Neuron (in vitro differentiated cells): Measurements from ENCODE around the gene NECAB2.

Experiments
- H2AFZ ChIP-seq: one replicate; pipeline ENCODE4 v1.6.1; 2013; ENCODE audit warnings: low read depth, mild to moderate bottlenecking, inconsistent platforms, low read length, moderate library complexity
- H3K27me3 ChIP-seq: one replicate; pipeline ENCODE4 v1.6.1; 2013; ENCODE audit warnings: low read length; ENCODE audit not compliant: insufficient read depth
- H3K36me3 ChIP-seq: one replicate; pipeline ENCODE4 v1.6.1; 2013; ENCODE audit warnings: low read length; ENCODE audit not compliant: insufficient read depth
- H3K4me1 ChIP-seq: one replicate; pipeline ENCODE4 v1.6.1; 2013; ENCODE audit warnings: low read length; ENCODE audit not compliant: insufficient read depth
- H3K4me3 ChIP-seq: 2 replicates; pipeline ENCODE4 v1.5.1; 2013; ENCODE audit warnings: mild to moderate bottlenecking, low read length, moderate library complexity
- H3K9me3 ChIP-seq: one replicate; pipeline ENCODE4 v1.6.1; 2013; ENCODE audit warnings: low read length

The NECAB2 gene

DNA sequence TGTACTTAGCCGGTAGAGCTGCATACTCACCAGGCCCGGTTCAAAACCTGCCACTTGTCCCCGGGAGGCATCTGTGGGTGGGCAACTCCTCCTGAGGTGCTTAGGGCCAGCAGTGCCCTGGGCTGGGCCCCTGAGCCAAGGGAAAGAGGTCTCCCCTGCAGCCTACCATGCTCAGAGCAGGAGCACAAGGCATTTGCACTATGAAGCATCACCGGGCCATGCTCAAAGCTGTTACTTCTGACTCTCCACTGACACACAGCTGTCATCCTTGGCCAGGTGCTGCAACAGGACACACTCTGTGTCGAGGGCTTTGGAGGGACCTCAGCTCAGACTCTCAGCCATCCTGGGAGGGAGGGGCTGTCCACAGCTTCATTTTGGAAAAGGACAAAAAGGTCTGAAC, 37.3 kb downstream of the NECAB2 start:
- Histone ChIP-seq H2AFZ (no peak overlapping the region), H3K27me3 (no peaks in the 10 kb centered on the region), H3K36me3 (no peaks in the 10 kb centered on the region), H3K4me1 (peaks cover 2% of the 10 kb centered on the region), H3K9me3 (no peaks in the 10 kb centered on the region), H3K4me3 (no peak overlapping the region)

- H3K27me3 ChIP-seq, result no peaks in the 10 kb centered on the region
Measured at GRCh38 chr16:84007520-84007919, 39.5 kb downstream of the NECAB2 start.

GRCh38 chr16:84007965-84008364, 39.9 kb downstream of the NECAB2 start:
- H3K27me3 ChIP-seq, result no peaks in the 10 kb centered on the region
- no peaks in the 10 kb centered on the region for H3K4me1 ChIP-seq
- H2AFZ ChIP-seq, result no peak overlapping the region
- H3K9me3 ChIP-seq, result no peaks in the 10 kb centered on the region
- H3K36me3 ChIP-seq, result no peaks in the 10 kb centered on the region
- no peak overlapping the region for H3K4me3 ChIP-seq

More at GRCh38 chr16:84007520-84007919, 39.5 kb downstream of the NECAB2 start:
- Histone ChIP-seq H3K4me3 (no peak overlapping the region), H2AFZ (no peak overlapping the region), H3K4me1 (no peaks in the 10 kb centered on the region), H3K36me3 (no peaks in the 10 kb centered on the region), H3K9me3 (no peaks in the 10 kb centered on the region)

GRCh38 chr16:84009282-84009681, 41.2 kb downstream of the NECAB2 start:
- no peaks in the 10 kb centered on the region for H3K27me3 ChIP-seq
- no peaks in the 10 kb centered on the region for H3K4me1 ChIP-seq
- no peaks in the 10 kb centered on the region for H3K9me3 ChIP-seq
- no peak overlapping the region for H3K4me3 ChIP-seq
- H2AFZ ChIP-seq, result no peak overlapping the region
- H3K36me3 ChIP-seq, result no peaks in the 10 kb centered on the region

GRCh38 chr16:84013787-84014569, 45.9 kb downstream of the NECAB2 start:
- Histone ChIP-seq H3K9me3 (peaks cover under 1% of the 10 kb centered on the region), H3K36me3 (no peaks in the 10 kb centered on the region), H3K27me3 (no peaks in the 10 kb centered on the region), H3K4me1 (no peaks in the 10 kb centered on the region), H2AFZ (no peak overlapping the region), H3K4me3 (no peak overlapping the region)

DNA sequence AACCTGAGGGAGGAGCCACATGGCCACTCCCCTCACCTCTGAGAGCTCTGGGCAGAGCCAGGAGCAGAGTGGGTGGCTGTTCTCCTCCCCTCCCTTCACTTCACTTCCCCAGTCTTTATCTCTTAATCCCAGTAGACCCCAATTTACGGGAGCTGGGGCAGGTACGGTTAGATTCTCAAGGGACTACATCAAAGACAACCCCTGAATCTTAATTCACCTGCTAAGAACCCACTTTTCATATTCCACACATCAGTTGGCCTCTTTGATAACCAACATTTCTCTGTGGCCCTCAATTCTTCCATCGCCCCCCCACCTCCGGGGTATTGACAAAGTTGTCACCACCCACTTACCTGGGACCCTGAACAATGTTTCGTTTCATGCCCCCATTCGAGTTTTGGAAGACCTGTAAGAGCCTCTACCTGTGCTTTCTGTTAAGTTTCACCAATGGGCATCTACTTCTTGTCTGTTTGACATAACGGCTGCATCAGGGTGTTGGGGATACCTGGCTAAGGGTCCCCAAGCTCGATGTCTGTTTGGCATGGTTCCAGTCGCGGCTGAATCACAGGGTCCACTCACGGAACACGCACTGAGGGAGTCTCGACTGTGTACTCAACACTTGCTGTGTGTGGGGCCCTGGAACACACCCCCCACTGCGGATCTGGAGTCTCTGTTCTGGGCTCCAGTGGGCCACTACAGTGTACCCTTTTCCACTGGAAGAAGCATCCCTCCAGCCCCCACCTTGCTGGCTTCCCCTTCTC, 46.7 kb downstream of the NECAB2 start:
- H3K4me3 ChIP-seq, result no peak overlapping the region
- H3K4me1 ChIP-seq, result no peaks in the 10 kb centered on the region
- no peaks in the 10 kb centered on the region for H3K36me3 ChIP-seq
- no peaks in the 10 kb centered on the region for H3K27me3 ChIP-seq
- H3K9me3 ChIP-seq, result peaks cover 3% of the 10 kb centered on the region
- no peak overlapping the region for H2AFZ ChIP-seq

- Histone ChIP-seq H3K27me3 (no peaks in the 10 kb centered on the region), H3K4me1 (no peaks in the 10 kb centered on the region), H2AFZ (no peak overlapping the region), H3K9me3 (peaks cover 7% of the 10 kb centered on the region), H3K36me3 (no peaks in the 10 kb centered on the region), H3K4me3 (no peak overlapping the region)
Measured at GRCh38 chr16:84015399-84015798, 47.4 kb downstream of the NECAB2 start.

DNA sequence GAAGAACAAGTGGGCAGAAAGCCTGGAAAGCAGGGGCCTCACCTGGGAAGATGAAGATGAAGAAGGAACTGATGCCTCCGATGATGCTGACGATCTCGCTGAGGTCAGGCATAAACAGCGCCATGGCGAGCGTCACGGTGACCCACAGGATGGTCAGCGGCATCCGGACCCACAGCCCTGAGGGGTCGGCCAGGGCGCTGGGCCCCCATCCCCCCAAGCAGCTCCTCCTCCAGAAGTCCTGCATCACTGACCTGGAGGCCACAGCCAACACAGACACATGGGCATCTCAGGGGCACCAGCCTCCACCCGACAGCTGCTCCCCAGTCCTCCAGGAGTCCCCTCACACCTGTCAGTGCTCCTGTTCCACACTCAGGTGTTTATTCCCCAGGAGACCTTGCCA, 48.4 kb downstream of the NECAB2 start:
- H3K27me3 ChIP-seq, result no peaks in the 10 kb centered on the region
- H3K36me3 ChIP-seq, result no peaks in the 10 kb centered on the region
- no peak overlapping the region for H3K4me3 ChIP-seq
- no peak overlapping the region for H2AFZ ChIP-seq
- no peaks in the 10 kb centered on the region for H3K4me1 ChIP-seq
- peaks cover 12% of the 10 kb centered on the region for H3K9me3 ChIP-seq

GRCh38 chr16:84018710-84019109, 50.7 kb downstream of the NECAB2 start:
- H3K4me3 ChIP-seq, result no peak overlapping the region
- peaks cover 17% of the 10 kb centered on the region for H3K9me3 ChIP-seq
- no peaks in the 10 kb centered on the region for H3K27me3 ChIP-seq
- H3K4me1 ChIP-seq, result peaks cover 6% of the 10 kb centered on the region
- H2AFZ ChIP-seq, result no peak overlapping the region
- H3K36me3 ChIP-seq, result no peaks in the 10 kb centered on the region

DNA sequence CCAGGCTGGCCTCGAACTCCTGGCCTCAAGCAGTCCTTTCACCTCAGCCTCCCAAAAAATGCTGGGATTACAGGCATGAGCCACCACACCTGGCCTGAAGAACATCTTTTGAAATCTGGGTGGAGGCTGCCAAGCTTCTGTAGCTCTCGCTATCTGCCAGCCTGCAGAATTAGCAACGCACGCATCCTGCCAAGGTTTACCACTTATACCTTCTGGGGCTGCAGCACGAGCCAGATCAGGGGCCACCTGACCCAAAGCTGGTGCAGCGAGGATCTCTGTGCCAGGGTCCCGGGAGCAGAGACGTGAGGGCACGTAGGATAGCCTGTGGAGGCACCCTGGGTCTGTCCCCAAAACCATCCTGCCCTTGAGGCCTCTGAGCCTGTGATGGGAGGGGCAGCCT, 52.3 kb downstream of the NECAB2 start:
- Histone ChIP-seq H3K27me3 (no peaks in the 10 kb centered on the region), H3K4me3 (no peak overlapping the region), H3K9me3 (peaks cover 17% of the 10 kb centered on the region), H3K36me3 (no peaks in the 10 kb centered on the region), H2AFZ (no peak overlapping the region), H3K4me1 (peaks cover 6% of the 10 kb centered on the region)

DNA sequence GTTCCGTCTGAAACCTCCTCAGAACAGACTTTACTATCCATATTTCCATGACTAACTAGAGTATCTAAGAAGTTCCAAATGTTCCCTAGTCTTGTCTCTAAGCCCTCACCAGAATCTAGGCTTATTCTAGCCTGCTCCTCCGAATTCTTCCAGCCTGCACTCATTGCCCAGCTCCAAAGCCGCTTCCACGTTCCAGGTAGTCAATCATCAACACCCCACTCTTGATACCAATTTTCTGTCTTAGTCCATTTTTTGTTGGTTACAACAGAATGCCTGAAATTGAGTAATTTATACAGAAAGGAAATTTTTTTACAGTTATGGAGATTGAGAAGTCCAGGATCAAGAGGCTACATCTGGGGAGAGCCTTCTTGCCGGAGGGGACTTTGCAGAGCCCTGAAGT, 53.4 kb downstream of the NECAB2 start:
- peaks cover 7% of the 10 kb centered on the region for H3K4me1 ChIP-seq
- H3K27me3 ChIP-seq, result no peaks in the 10 kb centered on the region
- H3K36me3 ChIP-seq, result no peaks in the 10 kb centered on the region
- no peak overlapping the region for H3K4me3 ChIP-seq
- peaks cover 17% of the 10 kb centered on the region for H3K9me3 ChIP-seq
- no peak overlapping the region for H2AFZ ChIP-seq

DNA sequence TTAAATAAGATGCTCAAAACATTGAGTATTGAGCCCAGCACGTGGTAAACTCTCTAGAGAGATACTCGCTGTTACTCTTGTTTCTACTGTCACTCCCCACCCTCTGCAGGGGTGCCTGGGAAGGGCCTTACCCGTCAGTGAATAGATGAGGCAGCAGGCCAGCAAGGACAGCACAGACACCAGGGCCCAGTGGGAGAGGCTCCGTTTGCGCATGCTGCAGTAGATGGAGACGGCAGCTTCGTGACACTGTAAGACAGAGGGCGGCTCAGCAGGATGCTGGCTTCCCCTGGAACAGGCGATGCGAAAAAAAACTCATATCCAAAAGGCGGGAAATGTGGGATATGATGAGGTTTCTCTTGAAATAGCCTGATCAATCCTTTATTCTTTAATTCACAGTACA, 54.6 kb downstream of the NECAB2 start:
- no peak overlapping the region for H2AFZ ChIP-seq
- no peaks in the 10 kb centered on the region for H3K36me3 ChIP-seq
- H3K9me3 ChIP-seq, result peaks cover 17% of the 10 kb centered on the region
- no peaks in the 10 kb centered on the region for H3K27me3 ChIP-seq
- H3K4me3 ChIP-seq, result no peak overlapping the region
- H3K4me1 ChIP-seq, result peaks cover 18% of the 10 kb centered on the region

- H3K4me1 ChIP-seq, result peaks cover 23% of the 10 kb centered on the region
- peaks cover 13% of the 10 kb centered on the region for H3K9me3 ChIP-seq
- no peak overlapping the region for H2AFZ ChIP-seq
- no peak overlapping the region for H3K4me3 ChIP-seq
- H3K27me3 ChIP-seq, result no peaks in the 10 kb centered on the region
- H3K36me3 ChIP-seq, result no peaks in the 10 kb centered on the region
Measured at GRCh38 chr16:84024854-84025253, 56.8 kb downstream of the NECAB2 start.
